A673 (cell line): ENCODE measurements around the gene AFG1L.
"Not testable (repeated sequence)": the region's sequence is repeated elsewhere in the genome, so short reads cannot be mapped to it uniquely, and the experiment has no call there.

ENCODE experiments used
- CTCF ChIP-seq: fragments of 300-800, 200-600 bp; sonication (generic); conservative IDR thresholded peaks from 2 replicates; pipeline ENCODE4 v1.5.1; 2017; ENCODE audit warnings: low read depth, mild to moderate bottlenecking, antibody characterized with exemption, low read length, moderate library complexity, mixed read lengths
- EZH2 ChIP-seq: fragments of 200-600 bp; sonication (generic); IDR thresholded peaks from 2 replicates; pipeline ENCODE4 v1.6.1; 2017; ENCODE audit warnings: borderline replicate concordance, low read depth, mild to moderate bottlenecking, mixed read lengths, antibody characterized with exemption, low read length; ENCODE audit not compliant: poor library complexity, severe bottlenecking

GRCh38 chr6:108308641-108309040 lies 13.8 kb downstream of the AFG1L start:
- not testable (repeated sequence) for TF ChIP-seq CTCF, EZH2
